Stimulated activated CD8-positive, alpha-beta memory T cell treated with anti-CD3 and anti-CD28 coated beads, Interleukin-2, amount 100 ng/mL, for 48 hours (primary cell): Measurements from ENCODE around the gene KLHDC4.
"Not testable (repeated sequence)": the region's sequence is repeated elsewhere in the genome, so short reads cannot be mapped to it uniquely, and the experiment has no call there.

Experiments used
- DNase-seq, 2 donors: peaks; one replicate each; pipeline ENCODE4 v3.0.0-alpha.2; 2020; ENCODE audit warnings: low read depth in 2 of 2

Gene KLHDC4

GRCh38 chr16:87788730-87789436, 23.1 kb upstream of the KLHDC4 start:
- DNase-seq = not testable (repeated sequence)

DNA sequence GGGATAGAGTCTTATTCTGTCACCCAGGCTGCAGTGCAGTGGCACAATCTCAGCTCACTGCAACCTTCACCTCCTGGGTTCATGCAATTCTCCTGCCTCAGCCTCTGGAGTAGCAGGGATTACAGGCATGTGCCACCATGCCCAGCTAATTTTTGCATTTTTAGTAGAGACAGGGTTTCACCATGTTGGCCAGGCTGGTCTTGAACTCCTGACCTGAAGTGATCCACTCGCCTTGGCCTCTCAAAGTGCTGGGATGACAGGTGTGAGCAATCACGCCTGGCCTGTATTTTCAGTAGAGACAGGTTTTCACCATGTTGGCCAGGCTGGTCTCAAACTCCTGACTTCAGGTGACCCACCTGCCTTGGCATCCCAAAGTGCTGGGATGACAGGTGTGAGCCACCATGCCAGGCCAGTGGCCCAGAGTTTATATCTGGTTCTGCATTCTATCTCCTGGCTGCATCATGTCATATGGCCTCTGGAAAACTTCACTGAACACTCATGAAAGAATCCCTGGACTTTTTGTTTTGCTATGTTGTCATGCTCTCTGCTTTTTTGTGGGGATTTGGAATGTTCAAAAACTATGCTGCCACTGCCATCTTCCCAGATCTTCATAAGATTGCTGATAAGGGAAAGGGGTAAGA, 21.8 kb upstream of the KLHDC4 start:
- not testable (repeated sequence) for DNase-seq

GRCh38 chr16:87784812-87785211, 19.0 kb upstream of the KLHDC4 start:
- DNase-seq = no peak

- no peak for DNase-seq
Observed at GRCh38 chr16:87782033-87782432, 16.2 kb upstream of the KLHDC4 start.

GRCh38 chr16:87780385-87780989, 14.7 kb upstream of the KLHDC4 start:
- peak; percentile 55 to 59 for DNase-seq

DNA sequence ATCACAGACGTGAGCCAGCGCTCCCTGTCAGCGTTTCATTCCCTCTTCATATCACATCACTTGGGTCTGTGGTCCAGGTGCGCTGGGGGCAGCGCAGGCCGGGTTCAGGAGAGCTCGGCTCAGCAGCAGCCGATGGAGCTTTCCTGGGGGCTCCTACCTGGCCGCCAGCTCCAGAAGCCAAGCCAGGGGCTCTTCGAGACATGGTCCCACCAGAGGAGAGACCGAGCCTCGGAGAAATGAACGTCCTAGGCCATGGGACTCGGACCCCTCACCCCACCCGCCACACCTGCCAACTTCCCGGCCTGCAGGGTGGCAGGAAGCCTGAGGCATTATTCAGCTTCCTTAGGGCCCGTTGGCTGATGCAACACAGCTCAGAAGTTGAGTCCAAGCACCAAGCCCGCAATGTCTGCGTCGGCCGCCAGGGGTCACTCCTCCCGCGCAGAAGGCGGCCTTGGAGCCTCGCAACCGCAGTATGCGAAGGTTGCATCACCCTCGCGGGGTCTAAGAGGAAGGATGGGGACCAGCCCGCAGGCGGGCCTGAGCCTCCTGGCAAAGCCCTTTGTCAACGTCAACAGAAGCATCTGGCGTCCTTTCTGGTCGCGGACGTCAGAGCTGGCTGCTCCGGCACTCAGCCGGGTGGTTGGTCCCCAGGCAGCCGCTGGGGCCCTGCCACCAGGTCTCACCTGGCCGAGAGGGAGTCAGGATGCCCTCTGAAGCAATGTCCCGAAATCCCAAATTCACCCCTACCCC, 13.2 kb upstream of the KLHDC4 start:
- peak; percentile 92 to 95 for DNase-seq

GRCh38 chr16:87778476-87778829, 12.7 kb upstream of the KLHDC4 start:
- DNase-seq = no peak

DNA sequence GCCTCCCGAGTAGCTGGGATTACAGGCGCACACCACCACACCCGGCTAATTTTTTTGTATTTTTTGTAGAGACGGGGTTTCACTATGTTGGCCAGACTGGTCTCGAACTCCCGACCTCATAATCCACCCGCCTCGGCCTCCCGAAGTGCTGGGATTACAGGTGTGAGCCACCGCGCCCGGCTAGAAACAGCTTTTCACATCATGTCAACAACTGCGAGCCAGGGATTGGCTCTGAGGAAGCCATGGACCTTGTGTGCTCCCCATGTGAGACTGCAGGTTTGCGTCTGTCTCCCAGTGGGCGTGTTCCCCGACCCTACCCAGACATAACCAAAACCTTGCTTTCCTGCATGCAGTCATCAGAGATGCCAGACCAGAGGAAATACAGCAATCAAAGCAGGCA, 8.1 kb upstream of the KLHDC4 start:
- DNase-seq = not testable (repeated sequence)

- DNase-seq = not testable (repeated sequence)
Observed at GRCh38 chr16:87767456-87767855, 1.7 kb upstream of the KLHDC4 start.

DNA sequence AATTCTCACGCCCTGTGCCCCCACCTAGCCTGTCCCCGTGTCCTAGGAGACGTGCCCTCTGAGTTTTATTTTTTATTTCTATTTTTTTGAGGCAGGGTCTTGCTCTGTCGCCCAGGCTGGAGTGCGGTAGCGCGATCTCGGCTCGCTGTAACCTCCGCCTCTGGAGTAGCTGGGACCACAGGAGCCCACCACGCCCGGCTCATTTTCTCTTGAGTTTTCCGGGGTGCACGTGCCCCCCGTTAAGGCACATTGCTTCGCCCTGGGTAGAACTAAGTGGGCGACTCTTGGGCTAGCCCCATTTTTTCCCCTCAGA, 655 bp upstream of the KLHDC4 start:
- DNase-seq = no peak

DNA sequence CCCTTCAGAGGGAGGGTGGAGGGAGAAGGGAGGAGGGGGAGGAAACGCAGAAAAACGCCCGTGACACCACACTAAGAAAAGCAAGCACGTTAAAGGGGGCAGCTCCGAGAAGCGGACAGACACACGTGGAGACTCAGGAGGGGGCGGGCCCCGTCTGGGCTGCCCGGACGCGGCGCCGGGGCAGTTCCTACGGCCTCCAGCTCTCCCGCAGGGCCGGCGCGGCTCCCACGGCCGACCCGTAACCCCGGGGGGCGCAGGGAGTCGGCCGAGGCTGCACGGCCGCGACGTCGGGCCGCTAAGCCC, 362 bp downstream of the KLHDC4 start:
- DNase-seq = peak in 1 of 2 donors; percentile 25

DNA sequence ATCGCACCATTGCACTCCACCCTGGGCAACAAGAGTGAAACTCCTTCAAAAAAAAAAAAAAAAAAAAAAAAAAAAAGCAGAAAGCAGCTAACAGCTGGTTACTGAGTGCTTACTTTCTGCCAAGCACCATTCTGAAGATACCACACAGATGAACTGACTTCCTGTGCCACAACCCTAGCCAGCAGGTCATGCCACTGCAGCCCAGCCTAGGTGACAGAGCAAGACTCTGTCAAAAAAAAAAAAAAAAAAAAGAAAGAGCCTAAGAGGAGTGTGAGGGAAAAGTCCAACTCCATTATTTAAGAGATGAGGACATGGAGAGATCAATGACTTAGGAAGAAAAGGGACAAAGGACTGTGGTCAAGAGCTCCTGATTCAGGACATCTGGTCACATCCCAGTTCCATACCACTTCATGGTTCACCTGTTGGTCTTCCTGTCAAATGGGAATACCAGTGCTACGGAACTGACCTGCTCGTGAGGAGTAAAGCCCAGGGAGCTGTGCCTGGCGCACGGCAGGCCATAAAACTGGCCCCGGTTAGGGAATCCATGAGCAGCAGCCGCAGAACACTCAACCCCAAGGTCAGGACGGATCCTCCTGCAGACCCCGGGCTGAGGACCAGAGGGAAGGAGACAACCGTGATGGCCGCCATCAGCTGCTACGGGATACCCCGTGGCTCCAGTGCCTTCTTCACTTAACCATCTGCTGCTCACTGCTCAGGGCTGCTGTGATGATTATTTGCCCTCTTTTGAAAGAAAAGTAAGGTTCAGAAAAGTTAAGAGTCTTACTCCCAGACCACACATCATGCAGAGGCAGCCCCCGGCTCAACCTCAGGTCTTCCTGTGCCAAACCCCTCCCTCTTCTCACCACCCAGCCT, 950 bp downstream of the KLHDC4 start:
- no peak for DNase-seq

DNA sequence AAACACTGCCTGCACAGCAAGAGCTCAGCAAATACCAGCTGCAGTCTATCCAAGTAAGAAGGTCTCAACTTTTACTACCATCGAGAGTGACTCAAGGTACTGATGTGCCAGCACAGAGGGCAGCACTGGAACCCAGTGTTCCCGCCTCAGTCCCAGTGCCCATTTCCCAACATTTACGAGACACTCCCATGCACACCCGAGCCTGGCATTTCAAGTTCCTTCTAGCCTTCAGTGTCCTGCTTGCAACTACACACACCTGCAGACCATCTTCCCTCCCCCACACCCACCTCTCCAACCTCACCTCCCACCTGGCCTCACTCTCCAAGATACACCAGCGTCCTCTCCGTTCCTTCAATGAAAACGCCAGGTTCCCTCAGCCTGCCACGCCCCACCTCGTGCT, 3.2 kb downstream of the KLHDC4 start:
- DNase-seq = no peak

GRCh38 chr16:87762071-87762571, 3.7 kb downstream of the KLHDC4 start:
- DNase-seq = no peak

GRCh38 chr16:87761060-87761459, 4.7 kb downstream of the KLHDC4 start:
- no peak for DNase-seq

DNA sequence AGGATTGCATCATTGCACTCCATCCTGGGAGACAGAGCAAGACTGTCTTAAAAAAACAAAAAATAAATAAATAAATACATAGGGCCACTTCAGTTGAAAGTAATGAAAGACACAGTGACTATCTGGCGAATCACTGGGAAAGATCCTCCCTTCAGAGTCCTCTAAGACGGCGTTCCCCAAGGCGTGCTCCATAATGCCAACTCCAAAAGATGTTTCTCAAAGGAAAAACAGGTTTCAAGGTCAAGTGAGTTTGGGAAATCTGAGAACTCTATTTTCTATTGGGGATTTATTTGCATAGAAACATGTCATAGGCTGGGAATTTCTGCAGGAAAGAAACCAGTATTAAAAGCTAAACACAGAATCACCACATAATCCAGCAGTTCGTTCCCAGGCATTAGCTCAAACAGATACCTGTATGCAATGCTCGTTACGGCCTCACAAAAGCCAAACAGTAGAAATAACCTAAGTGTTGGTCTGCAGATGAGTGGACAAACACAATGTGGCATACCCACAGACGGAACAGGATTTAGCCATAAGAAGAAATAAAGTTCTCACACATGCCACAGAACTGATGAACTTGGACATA, 7.9 kb downstream of the KLHDC4 start:
- DNase-seq = no peak

GRCh38 chr16:87754535-87754934, 11.3 kb downstream of the KLHDC4 start:
- no peak for DNase-seq

- DNase-seq = no peak
Observed at GRCh38 chr16:87747626-87748414, 18.0 kb downstream of the KLHDC4 start.

DNA sequence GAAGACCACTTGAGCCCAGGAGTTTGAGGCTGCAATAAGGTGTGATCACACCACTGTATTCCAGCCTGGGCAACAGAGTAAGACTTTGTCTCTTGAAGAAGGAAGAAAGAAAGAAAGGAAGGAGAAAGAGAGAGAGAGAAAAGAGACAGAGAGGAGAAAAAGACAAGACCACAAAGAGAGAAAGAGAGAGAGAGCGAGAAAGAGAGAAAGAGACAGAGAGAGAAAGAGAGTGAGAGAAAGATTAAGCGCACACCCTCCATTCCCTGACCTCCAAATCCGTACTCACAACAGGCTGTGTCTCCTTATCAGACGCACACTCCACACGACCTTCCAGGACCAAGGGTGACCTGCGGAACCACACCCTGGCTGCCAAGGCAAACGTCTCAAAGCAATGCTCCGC, 19.6 kb downstream of the KLHDC4 start:
- no peak for DNase-seq

GRCh38 chr16:87744750-87745514, 20.9 kb downstream of the KLHDC4 start:
- DNase-seq = no peak
